Fibroblast of skin of right biceps (primary cell): ENCODE results near the gene RANBP9.
A peak's percentile ranks its signal among the peaks of the same experiment; 100 is the strongest.

ENCODE experiments used
- DNase-seq: peaks from one replicate; pipeline ENCODE4 v3.0.0-alpha.2; 2013

RANBP9 gene

DNA sequence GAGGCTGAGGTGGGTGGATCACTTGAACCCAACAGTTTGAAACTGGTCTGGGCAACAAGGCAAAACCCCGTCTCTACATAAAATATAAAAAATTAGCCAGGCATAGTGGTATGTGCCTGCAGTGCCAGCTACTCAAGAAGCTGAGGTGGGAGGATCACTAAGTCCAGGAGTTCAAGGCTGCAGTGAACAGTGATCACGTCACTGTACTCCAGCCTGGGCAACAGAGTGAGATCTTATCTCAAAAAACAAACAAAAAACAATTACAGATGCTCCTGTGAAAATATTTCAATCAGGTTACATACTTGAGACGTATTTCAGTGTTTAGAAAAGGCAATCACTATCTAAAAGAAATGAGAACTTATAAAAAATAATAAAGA, 33.8 kb downstream of the RANBP9 start:
- no peak for DNase-seq

DNA sequence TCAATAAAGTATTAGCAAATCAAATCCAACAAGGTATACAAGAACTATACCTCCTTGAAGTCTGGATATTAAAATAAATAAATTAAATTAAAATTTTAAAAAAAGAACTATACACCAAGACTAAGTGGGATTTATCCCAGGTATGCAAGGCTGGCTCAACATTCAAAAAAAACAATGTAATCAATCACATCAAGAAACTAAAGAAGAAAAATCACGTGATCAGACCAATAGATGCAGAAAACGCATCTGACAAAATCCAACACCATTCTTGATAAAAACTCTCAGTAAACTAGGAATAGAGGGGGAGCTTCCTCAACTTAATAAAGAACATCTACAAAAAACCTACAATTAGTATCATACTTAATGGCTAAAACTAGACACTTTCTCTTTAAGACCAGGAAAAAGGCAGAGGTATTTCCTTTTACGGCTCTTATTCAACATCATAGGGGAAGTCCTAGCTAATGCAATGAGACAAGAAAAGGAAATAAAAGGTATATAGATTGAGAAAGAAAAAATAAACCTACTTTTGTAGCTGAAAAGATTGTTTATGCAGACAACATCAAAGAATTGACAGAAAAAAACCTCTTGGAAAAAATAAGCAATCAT, 35.0 kb downstream of the RANBP9 start:
- DNase-seq = no peak

DNA sequence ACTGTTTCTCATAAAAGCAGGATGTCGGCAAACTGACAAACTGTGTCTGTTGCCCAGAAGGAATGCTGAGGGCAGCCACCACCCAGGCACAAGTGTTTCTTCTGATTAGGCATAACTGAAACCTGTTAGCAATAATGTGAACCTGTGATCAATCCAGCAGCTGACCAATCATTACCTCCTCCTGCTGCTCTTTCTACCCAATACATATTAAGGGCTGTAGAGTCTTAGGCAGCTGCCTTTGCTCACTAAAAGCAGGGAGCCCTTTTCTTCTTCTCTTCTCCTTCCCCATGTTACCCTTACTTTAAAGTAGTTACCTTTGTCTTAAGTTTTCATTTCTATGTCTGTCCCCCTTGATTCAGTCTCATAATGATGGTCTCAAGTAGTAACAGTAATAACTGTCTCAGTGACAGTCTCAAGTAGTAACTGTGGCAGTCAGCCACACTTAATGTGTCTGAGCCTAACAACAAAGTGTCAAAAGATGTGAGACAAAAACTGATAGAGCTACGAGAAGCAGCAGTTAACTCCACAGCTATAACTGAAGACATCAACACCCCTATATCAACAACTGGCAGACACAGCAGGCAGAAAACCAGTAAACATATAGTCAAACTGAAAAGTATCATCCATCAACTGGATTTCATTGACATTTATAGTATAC, 37.0 kb downstream of the RANBP9 start:
- no peak for DNase-seq

DNA sequence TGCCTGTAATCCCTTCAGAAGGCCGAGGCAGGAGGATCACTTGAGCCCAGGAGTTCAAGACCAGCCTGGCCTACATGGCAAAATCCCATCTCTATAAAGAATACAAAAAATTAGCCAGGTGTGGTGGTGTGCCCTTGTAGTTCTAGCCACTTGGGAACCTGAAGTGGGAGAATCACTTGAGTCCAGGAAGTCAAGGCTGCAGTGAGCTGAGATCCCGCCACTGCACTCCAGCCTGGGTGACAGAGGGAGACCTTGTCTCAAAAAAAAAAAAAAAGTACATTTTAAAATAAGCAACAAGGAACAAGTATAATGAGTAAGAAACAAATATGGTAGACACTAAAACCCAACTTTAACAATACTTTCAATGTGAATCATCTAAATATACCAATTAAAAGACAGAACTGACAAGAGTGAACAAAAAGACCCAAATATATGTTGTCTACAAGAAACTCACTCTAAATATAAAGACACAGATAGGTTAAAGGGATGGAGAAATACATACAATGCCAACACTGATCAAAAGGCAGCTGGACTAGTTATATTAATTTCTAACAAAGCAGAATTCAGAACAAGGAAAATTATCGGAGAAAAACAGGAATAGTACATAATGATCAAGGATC, 37.7 kb downstream of the RANBP9 start:
- DNase-seq = no peak

DNA sequence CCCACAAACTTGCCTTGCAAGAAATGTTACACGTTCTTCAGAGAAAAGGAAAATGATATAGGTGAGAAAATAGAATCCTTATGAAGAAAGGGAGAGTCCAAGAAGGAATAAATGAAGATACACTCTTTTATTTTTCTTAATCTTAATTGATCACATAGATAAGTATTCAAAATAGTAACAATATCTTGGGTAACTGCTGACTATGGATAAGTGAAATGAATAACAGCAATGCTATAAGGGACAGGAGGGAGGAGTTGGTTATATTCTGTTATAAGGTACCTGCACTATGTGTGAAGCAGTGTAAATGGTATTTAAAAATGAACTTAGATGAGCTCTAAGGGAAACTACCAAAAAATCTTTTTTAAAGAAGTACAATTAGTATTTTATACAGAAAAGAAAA, 38.3 kb downstream of the RANBP9 start:
- DNase-seq = no peak

DNA sequence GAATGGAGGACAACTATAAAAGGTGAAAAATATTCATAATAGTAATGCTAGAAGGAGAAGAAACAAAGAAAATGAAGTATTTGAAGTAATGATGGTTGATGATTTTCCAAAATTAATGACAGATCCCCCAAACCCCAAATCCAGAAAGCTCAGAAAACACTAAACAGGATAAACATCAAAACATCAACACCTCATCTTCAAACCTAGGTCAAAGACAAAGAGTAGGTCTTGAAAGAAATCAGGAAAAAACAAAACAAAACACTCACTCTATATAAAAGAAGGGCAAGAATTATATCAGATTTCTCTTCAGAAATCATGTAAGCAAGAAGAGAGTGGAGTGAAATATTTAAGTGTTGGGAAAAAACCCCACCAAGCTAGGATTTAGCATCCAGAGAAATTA, 38.7 kb downstream of the RANBP9 start:
- no peak for DNase-seq

DNA sequence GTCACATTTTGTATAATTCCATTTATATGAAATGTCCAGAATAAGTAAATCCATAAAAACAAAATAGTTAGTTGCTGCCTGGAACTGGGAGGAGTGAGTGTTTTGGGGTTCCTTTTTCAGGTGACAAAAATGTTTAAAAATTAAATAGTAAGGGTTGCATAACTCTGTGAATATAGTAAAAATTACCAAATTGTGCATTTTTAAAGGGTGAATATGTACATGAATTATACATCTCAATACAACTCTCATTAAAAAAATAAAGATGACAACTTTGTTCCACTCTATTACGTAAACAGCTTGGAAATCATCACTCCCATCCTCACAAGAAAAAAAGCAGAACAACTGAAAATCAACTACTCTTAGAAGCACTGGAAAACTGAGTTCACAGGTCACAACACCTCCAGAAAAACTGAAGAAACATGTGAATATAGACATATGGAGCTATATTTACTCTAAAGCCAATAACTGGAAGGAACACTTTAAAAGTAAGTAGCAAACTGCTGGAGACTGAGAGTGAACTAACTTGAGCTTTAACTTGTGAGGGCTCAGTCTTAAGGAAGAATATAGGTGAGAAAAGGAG, 40.0 kb downstream of the RANBP9 start:
- DNase-seq = no peak

DNA sequence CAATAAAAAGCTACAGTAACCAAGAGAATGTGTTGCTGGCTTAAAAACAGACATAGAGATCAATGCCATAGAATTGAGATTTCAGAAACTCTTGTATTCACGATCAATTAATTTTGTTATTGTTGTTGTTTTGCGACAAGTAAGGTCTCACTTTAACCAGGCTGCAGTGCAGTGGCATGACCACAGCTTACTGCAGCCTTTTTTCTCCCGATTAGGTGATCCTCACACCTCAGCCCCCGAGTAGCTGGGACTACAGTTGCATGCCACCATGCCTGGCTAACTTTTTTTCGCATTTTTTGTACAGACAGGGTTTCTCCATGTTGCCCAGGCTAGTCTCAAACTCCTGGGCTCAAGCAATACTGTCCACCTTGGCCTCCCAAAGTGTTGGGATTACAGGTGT, 42.2 kb downstream of the RANBP9 start:
- DNase-seq = no peak

DNA sequence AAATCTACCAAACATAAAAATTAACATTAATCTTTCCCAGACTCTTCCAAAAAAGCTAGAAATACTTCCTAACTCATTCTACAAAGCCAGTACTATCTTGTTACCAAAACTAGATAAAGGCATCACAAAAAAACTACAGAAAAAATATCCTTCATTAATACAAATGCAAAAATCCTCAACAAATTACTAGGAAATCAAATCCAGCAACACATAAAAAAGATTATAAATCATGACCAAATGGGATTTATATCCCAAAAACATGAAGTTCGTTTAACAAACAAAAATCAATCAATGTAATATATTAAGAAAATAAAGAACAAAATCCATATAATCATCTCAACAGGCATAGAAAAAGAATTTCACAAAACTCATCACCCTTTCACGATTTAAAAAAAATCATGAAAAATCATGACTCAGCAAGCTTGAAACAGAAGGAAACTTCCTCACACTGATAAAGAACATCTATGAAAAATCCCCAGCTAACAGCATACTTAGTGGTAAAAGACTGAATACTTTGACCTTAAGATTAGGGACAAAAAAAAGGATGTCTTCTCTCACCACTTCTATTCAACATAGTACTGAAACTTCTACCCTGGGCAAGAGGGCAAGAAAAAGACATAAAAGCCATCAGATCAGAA, 43.2 kb downstream of the RANBP9 start:
- peak; percentile 10 for DNase-seq

DNA sequence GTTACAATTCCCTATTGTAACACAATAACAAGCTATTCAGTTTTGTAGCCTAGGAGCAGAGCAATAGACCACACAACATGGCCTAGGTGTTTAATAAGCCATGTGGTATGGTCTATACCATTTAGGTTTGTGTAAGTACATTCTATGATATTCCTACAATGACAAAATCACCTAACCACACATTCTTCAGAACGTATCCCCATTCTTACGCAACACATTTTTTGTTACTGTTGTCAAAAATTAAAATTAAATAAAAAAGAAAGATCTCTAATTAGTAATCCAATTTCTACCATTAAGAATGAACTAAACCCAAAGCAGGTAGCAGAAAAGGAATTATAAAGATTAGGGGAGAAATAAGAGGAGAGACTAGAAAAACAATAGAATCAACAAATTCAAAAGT, 44.0 kb downstream of the RANBP9 start:
- peak; percentile 25 for DNase-seq

DNA sequence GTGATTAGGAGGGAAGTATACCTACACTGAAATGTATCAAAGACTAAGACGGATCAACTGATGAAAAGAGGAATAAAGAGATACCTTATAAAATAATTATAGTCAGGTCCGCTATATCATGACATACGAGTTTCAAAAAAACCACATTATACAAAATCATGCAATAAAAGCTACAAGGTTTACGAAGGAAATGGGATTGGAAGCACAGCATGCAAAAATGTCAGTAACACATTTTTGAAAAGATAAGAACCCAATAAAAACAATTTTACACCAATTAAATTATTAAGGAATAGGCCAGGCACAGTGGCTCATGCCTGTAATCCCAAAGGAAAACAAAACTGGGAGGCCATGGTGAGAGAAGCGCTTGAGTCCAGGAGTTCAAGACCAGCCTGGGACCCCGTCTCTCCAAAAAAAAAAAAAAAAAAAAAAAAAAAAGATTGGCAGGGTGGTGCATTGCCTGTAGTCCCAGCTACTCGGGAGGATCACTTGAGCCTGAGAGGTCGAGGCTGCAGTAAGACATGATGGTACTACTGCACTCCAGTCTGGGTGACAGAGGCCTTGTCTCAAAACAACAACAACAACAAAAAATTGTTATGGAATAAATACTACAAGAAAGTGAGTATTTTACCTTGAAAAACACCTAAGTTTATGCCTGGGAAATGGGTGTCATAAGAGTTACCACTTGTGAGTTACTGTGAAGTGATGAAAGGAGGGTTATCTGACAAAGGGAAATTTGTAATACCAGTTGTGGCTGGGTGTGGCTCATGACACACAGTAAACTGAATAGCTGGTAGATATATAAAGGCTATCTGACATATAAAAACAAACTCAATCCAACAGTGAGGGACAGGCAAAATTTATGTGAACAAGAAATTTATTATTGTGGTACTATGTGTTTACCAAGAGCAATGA, 45.2 kb downstream of the RANBP9 start:
- DNase-seq = no peak

DNA sequence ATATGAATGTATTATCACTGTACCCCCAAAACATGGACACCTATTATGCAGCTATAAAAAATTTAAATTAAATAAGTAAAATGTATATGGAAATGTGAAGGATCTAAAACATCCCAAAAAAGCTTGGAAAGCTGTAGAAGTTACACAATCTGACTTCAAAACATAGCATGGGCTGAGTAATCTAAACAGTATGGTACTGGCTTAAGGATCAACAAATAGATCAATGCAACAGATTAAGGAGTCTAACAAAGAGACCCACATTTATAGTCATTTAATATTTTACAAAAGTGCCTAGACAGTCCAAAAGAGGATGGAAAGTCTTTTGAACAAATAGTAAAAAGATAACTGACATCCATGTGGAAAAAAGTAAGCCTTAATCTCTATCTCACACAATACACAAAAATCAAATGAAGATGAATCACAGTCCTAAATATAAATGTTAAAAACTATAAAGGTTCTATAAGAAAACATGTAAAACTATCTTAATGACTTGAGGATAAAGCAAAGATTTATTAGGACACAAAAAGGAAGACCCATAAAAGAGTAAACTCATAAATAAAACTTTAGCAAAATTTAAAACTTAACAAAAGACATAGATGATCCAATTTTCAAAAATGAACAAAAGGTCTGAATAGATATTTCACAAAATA, 46.8 kb downstream of the RANBP9 start:
- peak; percentile 22 for DNase-seq

DNA sequence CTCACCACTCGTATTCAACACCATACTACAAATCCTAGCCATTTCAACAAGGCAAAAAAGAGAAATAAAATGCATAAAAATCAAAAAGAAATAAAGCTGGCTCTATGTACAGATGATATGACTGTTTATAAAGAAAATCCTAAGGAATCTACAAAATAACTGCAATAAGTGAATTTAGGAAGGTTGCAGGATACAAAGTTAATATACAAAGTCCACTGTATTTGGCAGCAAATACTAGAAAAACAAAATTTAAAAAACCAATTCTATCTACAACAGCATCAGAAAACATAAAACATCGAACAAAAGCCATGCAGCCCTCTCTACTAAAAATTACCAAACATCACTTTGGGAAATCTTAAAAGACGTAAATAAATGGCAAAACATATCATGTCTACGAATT, 47.6 kb downstream of the RANBP9 start:
- DNase-seq = no peak

DNA sequence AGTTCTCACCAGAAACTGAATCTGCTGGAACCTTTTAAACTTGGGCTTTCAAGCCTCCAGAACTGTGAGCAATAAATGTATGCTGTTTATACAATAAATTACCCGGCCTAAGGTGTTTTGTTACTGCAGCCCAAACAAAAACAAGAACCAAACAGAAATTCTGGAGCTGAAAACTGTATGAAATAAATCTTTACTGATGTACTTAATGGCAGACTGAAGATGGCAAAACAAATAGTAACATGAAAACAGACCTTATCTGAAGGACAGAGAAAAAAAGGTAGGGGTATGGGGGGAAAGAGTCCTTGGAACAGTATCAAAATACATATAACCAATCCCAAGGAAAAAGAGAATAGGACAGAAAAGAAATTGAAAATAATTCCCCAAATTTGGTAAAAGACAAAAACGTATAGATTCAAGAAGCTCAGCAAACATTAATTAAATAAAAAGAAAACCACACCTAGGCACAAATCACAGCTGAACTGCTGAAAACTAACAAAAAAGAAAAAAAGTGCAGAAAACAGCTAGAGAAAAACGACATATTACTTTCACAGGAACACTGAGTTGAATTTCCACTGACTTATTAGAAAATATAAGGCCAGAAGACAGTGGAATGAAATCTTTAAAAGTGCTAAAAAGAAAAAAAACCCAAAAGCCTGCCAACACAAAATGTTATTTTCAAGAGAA, 48.8 kb downstream of the RANBP9 start:
- no peak for DNase-seq

DNA sequence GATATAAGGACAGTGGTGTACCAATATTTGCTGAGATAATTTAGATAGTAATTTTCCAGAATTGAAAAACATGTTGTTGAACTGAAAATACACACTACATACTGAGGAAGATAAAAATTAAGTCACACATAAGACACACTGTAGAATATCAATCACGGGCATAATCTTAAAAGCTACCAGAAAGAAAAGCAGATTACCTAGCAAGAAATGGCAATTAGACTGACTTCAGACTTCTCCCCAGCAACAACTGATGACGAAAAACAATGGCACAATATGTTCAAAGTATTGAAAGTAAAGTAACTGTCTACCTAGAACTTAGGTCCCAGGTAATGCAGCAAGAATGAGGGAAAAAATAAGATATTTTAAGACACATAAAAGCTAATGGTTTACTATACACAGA, 50.0 kb downstream of the RANBP9 start:
- DNase-seq = no peak

DNA sequence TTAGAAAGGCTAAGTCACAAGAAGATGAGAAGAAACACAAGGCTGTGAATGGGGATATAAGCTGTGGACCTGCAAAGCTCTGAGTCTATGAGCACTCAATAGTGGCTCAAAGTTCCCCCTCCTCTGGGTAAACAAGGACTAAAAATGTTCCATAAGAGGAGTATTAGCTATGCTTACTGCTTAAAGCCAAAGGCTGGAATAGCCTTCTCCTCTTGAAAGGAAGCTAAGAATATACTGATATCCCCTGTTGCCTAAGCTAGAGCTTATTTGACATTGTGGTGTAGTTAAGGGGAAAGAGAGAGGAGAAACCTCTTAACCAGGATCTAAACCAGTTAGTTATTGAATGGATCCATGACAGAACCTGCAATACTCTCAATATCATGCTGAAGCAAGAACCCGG, 50.7 kb downstream of the RANBP9 start:
- no peak for DNase-seq

DNA sequence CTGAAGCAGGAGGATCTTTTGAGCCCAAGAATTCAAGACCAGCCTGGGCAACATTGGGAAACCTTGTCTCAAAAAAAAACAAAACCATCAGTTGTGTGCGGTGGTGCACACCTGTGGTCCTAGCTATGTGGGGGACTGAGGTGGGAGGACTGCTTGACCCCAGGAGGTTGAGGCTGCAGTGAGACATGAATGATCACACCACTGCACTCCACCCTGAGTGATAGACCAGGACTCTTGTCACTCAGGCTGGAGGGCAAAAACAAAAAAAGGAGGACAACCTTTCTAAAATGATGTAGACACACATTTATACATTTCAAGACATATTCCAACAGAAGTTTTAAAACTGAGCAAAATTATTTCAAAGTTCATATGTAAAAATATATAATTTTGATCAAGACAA, 51.4 kb downstream of the RANBP9 start:
- no peak for DNase-seq

DNA sequence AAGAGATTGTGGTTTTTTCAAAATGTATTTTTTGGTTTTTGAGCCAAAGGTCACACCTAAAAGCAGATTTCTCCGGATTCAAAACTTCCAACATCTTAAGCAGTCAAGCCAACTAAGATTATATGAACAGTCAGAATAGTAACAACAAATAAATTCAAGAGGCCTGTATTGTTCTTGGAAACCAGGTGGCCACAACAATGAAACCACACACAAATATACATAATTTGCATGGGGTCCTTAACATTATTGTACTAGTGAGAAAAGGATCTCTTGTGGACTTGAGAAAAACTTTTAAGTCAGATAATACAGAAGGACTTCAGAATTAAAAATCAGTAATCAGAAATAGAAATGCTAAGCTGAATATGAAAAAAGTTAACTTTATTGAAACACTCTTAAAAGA, 55.9 kb downstream of the RANBP9 start:
- no peak for DNase-seq

DNA sequence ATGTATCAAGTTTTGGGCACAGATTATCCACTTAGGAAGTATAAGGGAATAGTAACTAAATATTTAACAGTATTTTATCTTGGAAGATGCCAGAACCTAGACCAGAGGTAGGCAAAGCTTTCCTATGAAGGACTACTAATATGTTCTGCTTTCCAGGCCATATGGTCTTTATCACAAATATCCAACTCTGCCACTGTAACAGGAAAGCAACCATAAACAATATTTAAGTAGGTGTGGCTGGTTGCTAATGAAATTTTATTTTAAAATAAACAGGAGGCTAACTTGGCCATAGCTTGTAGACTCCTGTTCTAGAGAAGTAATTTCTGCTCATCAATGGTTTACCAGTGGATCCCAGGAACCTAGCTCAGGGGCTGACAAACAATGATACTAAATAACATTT, 57.1 kb downstream of the RANBP9 start:
- no peak for DNase-seq

DNA sequence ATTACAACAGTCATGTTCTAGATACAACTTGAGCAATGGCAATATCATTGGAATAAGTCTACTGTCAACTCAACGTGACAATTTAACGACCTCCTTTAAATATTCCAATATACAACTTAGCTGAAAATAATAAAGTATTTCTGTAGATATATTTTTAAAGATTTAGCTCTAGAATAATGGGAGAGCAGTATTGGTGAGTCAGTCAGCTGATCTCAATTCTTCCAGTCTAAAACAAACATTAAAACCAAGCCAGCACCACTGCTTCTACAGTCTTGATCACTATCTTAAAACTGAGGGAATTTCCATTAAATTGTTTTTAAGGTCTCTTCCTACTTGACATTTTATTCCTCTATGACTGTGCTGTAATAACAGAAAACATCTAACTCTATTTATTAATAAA, 58.3 kb downstream of the RANBP9 start:
- DNase-seq = peak; percentile 20

DNA sequence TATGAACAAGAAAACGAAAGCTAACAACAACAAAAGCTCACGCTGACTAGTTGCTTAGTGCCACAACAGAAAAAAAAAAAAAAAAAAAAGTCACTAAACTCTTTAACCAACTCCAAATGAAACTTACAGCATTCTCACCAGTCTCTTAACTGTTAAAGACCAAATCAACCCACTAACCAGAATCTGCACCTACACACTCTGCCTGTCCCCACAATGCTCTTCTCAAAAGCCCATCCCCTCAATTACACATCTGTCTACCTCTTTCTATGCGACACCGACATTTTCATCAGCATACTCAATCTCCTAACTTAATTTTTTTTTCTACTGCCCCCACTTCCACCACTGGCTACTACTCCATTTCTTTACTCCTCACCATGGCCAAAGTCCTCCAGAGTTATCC, 62.2 kb downstream of the RANBP9 start:
- no peak for DNase-seq

DNA sequence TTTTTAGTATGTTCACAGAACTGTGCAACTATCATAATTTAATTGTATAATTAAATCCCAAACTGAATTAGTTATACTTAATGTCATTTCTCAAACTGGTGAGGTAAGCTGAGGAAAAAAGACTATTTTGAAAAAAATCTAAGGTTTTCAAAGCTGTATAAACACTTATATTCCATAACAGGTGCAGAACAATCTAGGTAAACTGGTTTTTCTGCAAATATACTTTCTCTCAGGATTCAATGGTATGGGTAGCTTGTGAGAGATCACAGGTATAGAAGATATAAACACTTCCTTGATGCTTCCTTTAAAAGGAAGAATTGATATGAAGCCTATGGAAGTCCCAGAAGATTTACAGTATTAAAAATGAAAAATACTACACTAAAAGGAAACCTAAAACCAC, 62.8 kb downstream of the RANBP9 start:
- DNase-seq = no peak
